ENCODE results near the gene OTOG. TPM values are rescaled to one million over a fixed set of nuclear protein-coding genes. Genes with fewer than 3 reads are reported as not detected.

OTOG gene
- total RNA-seq, 3 donors from 2014 or later (not counting 1 experiment from before 2014, with no cell fraction given), result not detected

DNA sequence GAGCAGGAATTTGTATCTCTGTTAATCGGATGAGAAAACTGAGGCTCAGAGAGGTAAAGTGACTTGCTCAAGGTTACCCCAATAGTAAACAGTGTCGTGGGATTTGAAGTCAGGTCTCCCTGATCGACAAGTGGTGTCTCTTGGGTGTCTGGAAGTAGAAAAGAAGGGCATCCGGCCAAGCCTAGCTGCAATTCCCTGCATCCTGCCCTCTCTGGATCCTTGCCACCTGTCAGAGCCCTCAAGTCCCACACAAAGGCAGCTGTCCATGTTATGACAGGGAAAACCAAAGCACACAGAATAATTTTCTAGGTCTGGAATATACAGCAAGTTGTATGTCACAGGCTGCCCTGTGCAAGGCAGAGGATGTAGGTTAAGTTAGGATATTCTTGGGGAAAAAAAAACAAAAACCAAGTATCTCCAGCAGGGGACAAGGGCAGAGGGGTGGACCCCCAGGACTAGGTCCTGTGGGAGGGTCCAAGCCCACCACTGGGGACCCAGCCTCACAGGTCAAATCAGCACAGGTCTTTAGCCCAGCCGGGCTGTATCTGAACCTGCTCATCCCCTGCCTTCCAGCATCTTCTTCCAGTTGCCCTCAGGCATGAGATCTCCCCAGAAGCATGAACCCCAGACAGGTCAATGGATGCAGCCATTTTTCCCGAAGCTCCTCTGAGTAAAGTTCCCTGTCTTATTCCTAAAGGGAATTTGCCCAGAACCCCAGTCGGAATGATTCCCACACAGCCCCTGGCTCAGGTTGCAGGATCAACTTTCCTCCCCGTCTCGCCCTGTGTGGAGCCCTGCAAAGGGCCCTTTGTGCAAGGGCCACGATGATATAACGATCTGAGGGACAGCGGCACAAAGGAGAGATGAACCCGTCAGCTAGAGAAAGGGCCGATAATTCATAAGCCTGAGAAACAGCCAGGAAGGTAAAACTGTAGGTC is 17.9 kb upstream of the OTOG start:
- peaks cover 5 to 7% of the 10 kb centered on the region in 2 donors for H3K27me3 Mint-ChIP-seq (ENCODE audit: low read depth in 2 of 2)
- no peaks in the 10 kb centered on the region for H3K4me1 Mint-ChIP-seq
- Histone ChIP-seq H3K9me3 (ENCODE audit: control insufficient read depth, insufficient read depth, low read length) (no peaks in the 10 kb centered on the region), H3K4me3 (ENCODE audit: low read length) (no peak overlapping the region), H3K36me3 (ENCODE audit: control insufficient read depth, insufficient read depth, low read length) (no peaks in the 10 kb centered on the region), H3K27me3 (ENCODE audit: control insufficient read depth, insufficient read depth, low read length) (no peaks in the 10 kb centered on the region), H3K4me1 (ENCODE audit: control insufficient read depth, insufficient read depth, low read length) (no peaks in the 10 kb centered on the region), H3K27ac (ENCODE audit: low read length) (no peak overlapping the region)
- no peaks in the 10 kb centered on the region for H3K9me3 Mint-ChIP-seq
- TF ChIP-seq, protein P1, sequence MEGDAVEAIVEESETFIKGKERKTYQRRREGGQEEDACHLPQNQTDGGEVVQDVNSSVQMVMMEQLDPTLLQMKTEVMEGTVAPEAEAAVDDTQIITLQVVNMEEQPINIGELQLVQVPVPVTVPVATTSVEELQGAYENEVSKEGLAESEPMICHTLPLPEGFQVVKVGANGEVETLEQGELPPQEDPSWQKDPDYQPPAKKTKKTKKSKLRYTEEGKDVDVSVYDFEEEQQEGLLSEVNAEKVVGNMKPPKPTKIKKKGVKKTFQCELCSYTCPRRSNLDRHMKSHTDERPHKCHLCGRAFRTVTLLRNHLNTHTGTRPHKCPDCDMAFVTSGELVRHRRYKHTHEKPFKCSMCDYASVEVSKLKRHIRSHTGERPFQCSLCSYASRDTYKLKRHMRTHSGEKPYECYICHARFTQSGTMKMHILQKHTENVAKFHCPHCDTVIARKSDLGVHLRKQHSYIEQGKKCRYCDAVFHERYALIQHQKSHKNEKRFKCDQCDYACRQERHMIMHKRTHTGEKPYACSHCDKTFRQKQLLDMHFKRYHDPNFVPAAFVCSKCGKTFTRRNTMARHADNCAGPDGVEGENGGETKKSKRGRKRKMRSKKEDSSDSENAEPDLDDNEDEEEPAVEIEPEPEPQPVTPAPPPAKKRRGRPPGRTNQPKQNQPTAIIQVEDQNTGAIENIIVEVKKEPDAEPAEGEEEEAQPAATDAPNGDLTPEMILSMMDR (IDR thresholded peaks at IDR 0.05), result no peak
- intact Hi-C loops (cut with micrococcal nuclease), result loop anchor here (1.0 kb wide), 2 partner anchors 145 to 299 kb away; no protein-coding TSS in a partner anchor
- no peak for DNase-seq
- no peak overlapping the region for H3K4me3 Mint-ChIP-seq
- H3K27ac Mint-ChIP-seq, result no peak overlapping the region
- WGBS (ENCODE audit: insufficient coverage), result 85% methylated on average over 14 of the region's 14 CpGs
- ATAC-seq, result no peak
- no peaks in the 10 kb centered on the region for H3K36me3 Mint-ChIP-seq

DNA sequence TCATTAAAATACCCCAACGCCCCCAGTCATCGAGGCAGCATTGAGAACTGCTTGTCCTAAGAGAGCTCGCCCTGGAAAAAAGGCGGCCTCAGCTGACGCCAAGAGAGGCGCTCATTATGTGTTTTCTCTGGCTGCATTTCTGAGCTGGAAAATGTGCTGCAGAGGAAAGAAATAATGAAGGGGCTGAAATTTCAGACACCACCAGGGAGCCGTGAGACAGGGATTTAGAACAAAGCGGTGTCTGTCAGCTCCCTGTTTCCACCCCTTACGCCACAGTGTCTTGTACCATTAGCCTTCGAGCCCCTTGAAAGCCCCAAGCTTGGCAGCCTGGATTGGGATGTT is 17.2 kb upstream of the OTOG start:
- DNase-seq, result no peak
- ATAC-seq, result no peak
- Mint-ChIP-seq H3K27me3 (ENCODE audit: low read depth in 2 of 2) (peaks cover 5 to 7% of the 10 kb centered on the region in 2 donors), H3K4me3 (no peak overlapping the region), H3K4me1 (no peaks in the 10 kb centered on the region), H3K9me3 (no peaks in the 10 kb centered on the region), H3K36me3 (no peaks in the 10 kb centered on the region), H3K27ac (no peak overlapping the region)
- no peaks in the 10 kb centered on the region for H3K36me3 ChIP-seq (ENCODE audit: control insufficient read depth, insufficient read depth, low read length)
- no peaks in the 10 kb centered on the region for H3K4me1 ChIP-seq (ENCODE audit: control insufficient read depth, insufficient read depth, low read length)
- no peak overlapping the region for H3K27ac ChIP-seq (ENCODE audit: low read length)
- no peaks in the 10 kb centered on the region for H3K27me3 ChIP-seq (ENCODE audit: control insufficient read depth, insufficient read depth, low read length)
- H3K9me3 ChIP-seq (ENCODE audit: control insufficient read depth, insufficient read depth, low read length), result no peaks in the 10 kb centered on the region
- intact Hi-C loops (cut with micrococcal nuclease), result no loop called here
- H3K4me3 ChIP-seq (ENCODE audit: low read length), result no peak overlapping the region
- 91% methylated on average over 10 of the region's 10 CpGs for WGBS (ENCODE audit: insufficient coverage)
- TF ChIP-seq, protein P1 (IDR thresholded peaks at IDR 0.05), result no peak

DNA sequence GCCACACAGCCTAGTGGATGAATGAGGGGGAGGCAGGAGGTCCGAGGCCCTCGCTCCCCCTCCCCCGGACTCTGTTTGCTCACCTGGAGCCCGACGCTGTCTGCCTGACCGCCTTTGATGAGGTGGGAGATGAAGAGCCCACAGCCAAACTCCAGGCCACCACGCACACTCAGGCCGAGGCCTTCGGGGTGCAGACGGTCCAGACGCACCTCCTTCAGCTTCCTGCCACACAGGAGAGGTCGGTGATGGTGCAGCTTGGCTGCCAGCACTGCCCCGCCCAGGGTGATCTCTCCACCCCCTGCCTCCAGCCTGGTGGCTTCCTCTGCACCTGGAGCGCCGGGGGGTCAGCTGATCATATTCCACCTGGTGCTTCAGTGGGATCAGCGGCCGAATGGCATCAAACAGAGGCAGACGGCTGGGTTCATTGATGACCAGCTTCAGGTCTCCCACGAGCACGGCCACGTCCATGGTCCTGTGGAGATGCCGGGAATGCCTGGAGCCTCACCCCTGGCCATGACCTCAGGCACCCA is 15.9 kb upstream of the OTOG start:
- Histone ChIP-seq H3K9me3 (ENCODE audit: control insufficient read depth, insufficient read depth, low read length) (no peaks in the 10 kb centered on the region), H3K27ac (ENCODE audit: low read length) (no peak overlapping the region), H3K4me3 (ENCODE audit: low read length) (no peak overlapping the region), H3K36me3 (ENCODE audit: control insufficient read depth, insufficient read depth, low read length) (no peaks in the 10 kb centered on the region), H3K27me3 (ENCODE audit: control insufficient read depth, insufficient read depth, low read length) (no peaks in the 10 kb centered on the region), H3K4me1 (ENCODE audit: control insufficient read depth, insufficient read depth, low read length) (no peaks in the 10 kb centered on the region)
- DNase-seq, result no peak
- TF ChIP-seq, protein P1 (IDR thresholded peaks at IDR 0.05), result no peak
- Mint-ChIP-seq H3K27me3 (ENCODE audit: low read depth in 2 of 2) (peaks cover 9 to 11% of the 10 kb centered on the region in 2 donors), H3K4me3 (no peak overlapping the region), H3K9me3 (no peaks in the 10 kb centered on the region), H3K36me3 (no peaks in the 10 kb centered on the region), H3K27ac (no peak overlapping the region), H3K4me1 (no peaks in the 10 kb centered on the region)
- ATAC-seq, result no peak
- intact Hi-C loops (cut with micrococcal nuclease), result no loop called here
- WGBS (ENCODE audit: insufficient coverage), result 88% methylated on average over 22 of the region's 22 CpGs

Data from natural killer cell (primary cell).